ENCODE data around the gene RFX3. TPM values are rescaled to one million over a fixed set of nuclear protein-coding genes. Genes with fewer than 3 reads are reported as not detected.

The RFX3 gene
- total and polyA plus RNA-seq, 2 experiments from 2014 or later = 5.8 to 7.9 TPM

- H3K4me2 ChIP-seq = no peak overlapping the region
- H3K4me1 ChIP-seq (ENCODE audit: insufficient read depth) = no peaks in the 10 kb centered on the region
- TF ChIP-seq, protein P1, sequence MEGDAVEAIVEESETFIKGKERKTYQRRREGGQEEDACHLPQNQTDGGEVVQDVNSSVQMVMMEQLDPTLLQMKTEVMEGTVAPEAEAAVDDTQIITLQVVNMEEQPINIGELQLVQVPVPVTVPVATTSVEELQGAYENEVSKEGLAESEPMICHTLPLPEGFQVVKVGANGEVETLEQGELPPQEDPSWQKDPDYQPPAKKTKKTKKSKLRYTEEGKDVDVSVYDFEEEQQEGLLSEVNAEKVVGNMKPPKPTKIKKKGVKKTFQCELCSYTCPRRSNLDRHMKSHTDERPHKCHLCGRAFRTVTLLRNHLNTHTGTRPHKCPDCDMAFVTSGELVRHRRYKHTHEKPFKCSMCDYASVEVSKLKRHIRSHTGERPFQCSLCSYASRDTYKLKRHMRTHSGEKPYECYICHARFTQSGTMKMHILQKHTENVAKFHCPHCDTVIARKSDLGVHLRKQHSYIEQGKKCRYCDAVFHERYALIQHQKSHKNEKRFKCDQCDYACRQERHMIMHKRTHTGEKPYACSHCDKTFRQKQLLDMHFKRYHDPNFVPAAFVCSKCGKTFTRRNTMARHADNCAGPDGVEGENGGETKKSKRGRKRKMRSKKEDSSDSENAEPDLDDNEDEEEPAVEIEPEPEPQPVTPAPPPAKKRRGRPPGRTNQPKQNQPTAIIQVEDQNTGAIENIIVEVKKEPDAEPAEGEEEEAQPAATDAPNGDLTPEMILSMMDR (IDR thresholded peaks at IDR 0.05; ENCODE audit: poor library complexity) = no peak
- TF ChIP-seq EZH2phosphoT487 (IDR thresholded peaks at IDR 0.05; ENCODE audit: low read depth, severe bottlenecking, unreplicated experiment) (no peak), EZH2 (IDR thresholded peaks at IDR 0.05; ENCODE audit: borderline replicate concordance) (no peak)
- H3K4me3 ChIP-seq = no peak overlapping the region
- peaks cover 73% of the 10 kb centered on the region for H3K79me2 ChIP-seq
- H4K20me1 ChIP-seq (ENCODE audit: insufficient read depth, poor library complexity, severe bottlenecking) = no peaks in the 10 kb centered on the region
- DNase-seq (ENCODE audit: low spot score) = no peak
- H3K9me3 ChIP-seq (ENCODE audit: low read depth) = no peaks in the 10 kb centered on the region
- 89% methylated on average over 4 of the region's 4 CpGs for WGBS (ENCODE audit: low lambda C conversion rate, missing lambda C conversion rate)
- H3K9me2 ChIP-seq (replicated peaks; ENCODE audit: insufficient read depth) = no peaks in the 10 kb centered on the region
- no peak overlapping the region for H3K27ac ChIP-seq
- no peaks in the 10 kb centered on the region for H3K27me3 ChIP-seq
- no peaks in the 10 kb centered on the region for H3K36me3 ChIP-seq (replicated peaks; ENCODE audit: insufficient read depth, low read depth)
- no peak overlapping the region for H2AFZ ChIP-seq
These were observed 9.0 kb downstream of the RFX3 start for GRCh38 chr9:3516667-3517330.

DNA sequence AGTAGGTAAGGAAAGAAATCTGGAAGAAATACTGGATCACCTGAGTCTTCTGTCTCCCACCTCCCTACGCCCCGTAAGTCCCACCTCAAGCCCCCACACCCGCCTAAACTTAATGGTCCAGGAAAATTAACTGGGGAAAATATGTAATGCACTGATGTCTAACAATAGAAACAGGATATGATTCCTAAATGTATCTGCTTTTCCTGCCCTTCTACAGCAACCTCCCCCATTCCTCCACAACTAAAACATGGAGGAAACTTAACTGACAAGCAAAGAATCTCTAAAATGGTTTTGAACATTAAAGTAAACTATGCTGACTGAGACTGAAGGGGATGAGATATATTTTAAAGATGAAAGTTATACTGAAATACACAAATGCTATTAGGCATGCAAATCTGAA, 10.4 kb downstream of the RFX3 start:
- TF ChIP-seq, protein P1 (IDR thresholded peaks at IDR 0.05; ENCODE audit: poor library complexity) = no peak
- no peak for TF ChIP-seq EZH2 (IDR thresholded peaks at IDR 0.05; ENCODE audit: borderline replicate concordance)
- no peaks in the 10 kb centered on the region for H3K9me2 ChIP-seq (replicated peaks; ENCODE audit: insufficient read depth)
- H4K20me1 ChIP-seq (ENCODE audit: insufficient read depth, poor library complexity, severe bottlenecking) = no peaks in the 10 kb centered on the region
- no peak for DNase-seq (ENCODE audit: low spot score)
- no peak overlapping the region for H2AFZ ChIP-seq
- no peaks in the 10 kb centered on the region for H3K9me3 ChIP-seq (ENCODE audit: low read depth)
- WGBS (ENCODE audit: low lambda C conversion rate, missing lambda C conversion rate) = 100% methylated on average over 3 of the region's 3 CpGs
- no peaks in the 10 kb centered on the region for H3K36me3 ChIP-seq (replicated peaks; ENCODE audit: insufficient read depth, low read depth)
- no peak overlapping the region for H3K4me2 ChIP-seq
- no peaks in the 10 kb centered on the region for H3K27me3 ChIP-seq
- H3K27ac ChIP-seq = no peak overlapping the region
- H3K4me1 ChIP-seq (ENCODE audit: insufficient read depth) = no peaks in the 10 kb centered on the region
- H3K79me2 ChIP-seq = peaks cover 59% of the 10 kb centered on the region
- no peak overlapping the region for H3K4me3 ChIP-seq

GRCh38 chr9:3514786-3515185, 11.0 kb downstream of the RFX3 start:
- Histone ChIP-seq H3K9me2 (replicated peaks; ENCODE audit: insufficient read depth) (no peaks in the 10 kb centered on the region), H2AFZ (no peak overlapping the region), H3K79me2 (peaks cover 53% of the 10 kb centered on the region), H3K4me3 (no peak overlapping the region), H3K4me2 (no peak overlapping the region), H3K27me3 (no peaks in the 10 kb centered on the region), H4K20me1 (ENCODE audit: insufficient read depth, poor library complexity, severe bottlenecking) (no peaks in the 10 kb centered on the region), H3K9me3 (ENCODE audit: low read depth) (no peaks in the 10 kb centered on the region), H3K4me1 (ENCODE audit: insufficient read depth) (no peaks in the 10 kb centered on the region), H3K27ac (no peak overlapping the region), H3K36me3 (replicated peaks; ENCODE audit: insufficient read depth, low read depth) (no peaks in the 10 kb centered on the region)
- TF ChIP-seq, protein P1 (IDR thresholded peaks at IDR 0.05; ENCODE audit: poor library complexity) = no peak
- TF ChIP-seq EZH2 (IDR thresholded peaks at IDR 0.05; ENCODE audit: borderline replicate concordance) = no peak
- no peak for TF ChIP-seq EZH2phosphoT487 (IDR thresholded peaks at IDR 0.05; ENCODE audit: low read depth, severe bottlenecking, unreplicated experiment)
- DNase-seq (ENCODE audit: low spot score) = no peak
- WGBS (ENCODE audit: low lambda C conversion rate, missing lambda C conversion rate) = 98% methylated on average over 3 of the region's 3 CpGs
